Ovary (tissue), 9 donors: Measurements from ENCODE around the gene LRRC59. TPM values are rescaled to one million over a fixed set of nuclear protein-coding genes. Genes with fewer than 3 reads are reported as not detected.

Source experiments
- DNase-seq, 5 donors: peaks; one replicate each; pipeline ENCODE4 v3.0.0-alpha.2; 2019 to 2020
- H3K27ac ChIP-seq, 2 donors: fragments of 200-600 bp; one replicate each; pipeline versions ENCODE4 v1.5.1 to v1.8.0; 2019 to 2022
- H3K27me3 ChIP-seq: fragments of 200-600 bp; one replicate; pipeline ENCODE4 v1.8.0; 2022
- H3K36me3 ChIP-seq: fragments of 200-600 bp; sonication (generic); one replicate; pipeline ENCODE4 v1.5.1; 2019
- H3K4me1 ChIP-seq: one replicate; pipeline ENCODE4 v1.8.1; 2013; ENCODE audit warnings: mild to moderate bottlenecking, moderate library complexity; ENCODE audit not compliant: insufficient read depth
- H3K4me3 ChIP-seq: fragments of 200-600 bp; sonication (generic); one replicate; pipeline ENCODE4 v1.5.1; 2017
- H3K9me3 ChIP-seq, 2 donors: fragments of 200-600 bp in 1 of 2; sonication (generic) in 1 of 2; one replicate each; pipeline versions ENCODE4 v1.5.1 to v1.8.1; 2013 to 2019; ENCODE audit warnings: mild to moderate bottlenecking in 1 of 2, moderate library complexity in 1 of 2
- CTCF ChIP-seq, 3 donors: fragments of 450-650 bp in 2 of 3; fragments of 200-600 bp in 1 of 3; IDR thresholded peaks; one replicate each; pipeline versions ENCODE4 v1.5.1 to v1.8.0; 2016 to 2022; ENCODE audit warnings: antibody characterized with exemption in 3 of 3, mild to moderate bottlenecking in 1 of 3
- EP300 ChIP-seq: sonication (generic); formaldehyde crosslinking; IDR thresholded peaks from one replicate; pipeline ENCODE4 v1.6.1; 2017; ENCODE audit warnings: antibody characterized with exemption
- POLR2A ChIP-seq: fragments of 450-650 bp; IDR thresholded peaks from one replicate; pipeline ENCODE4 v1.6.1; 2017; ENCODE audit warnings: antibody characterized with exemption, mild to moderate bottlenecking, moderate library complexity
- WGBS, 3 donors: extraction: QIAGEN DNeasy Blood & Tissue Kit in 1 of 3; methylation state at CpG; one replicate each; pipeline versions ENCODE4 v1.1.5 to v1.1.7; 2013 to 2017; 5-methylcytosine and 5-hydroxymethylcytosine counted together
- intact Hi-C, 4 donors: fragments of 100-400 bp; cut with DNase I; formaldehyde crosslinking; loops; one replicate each; pipeline versions ENCODE4 v1.11.0 to v1.15.1; 2022 to 2023
- polyA plus RNA-seq, 2 donors: library from polyadenylated mRNA; stranded (reverse); fragments of 200-250 nt in 1 of 2; fragments of 350-450 nt in 1 of 2; fragmentation: Illumina TruSeq in 1 of 2; extraction: RNeasy Lipid Tissue Mini Kit (QIAGEN cat#74804) in 1 of 2; gene quantifications; one replicate each; pipeline ENCODE4 v1.2.3, GENCODE V29; 2013 to 2014
- total RNA-seq, 7 donors: library from RNA; depleted of rRNA in 2 of 7; stranded (reverse); fragments of >200 nt in 2 of 7; fragmentation: NEBNext Ultra II Directional in 3 of 7; extraction: Animal tissue kit (Norgen Biotek cat#: 25700) in 3 of 7; gene quantifications; one replicate each; pipeline versions ENCODE4 v1.1.0 to v1.2.4, GENCODE V29; 2016 to 2023
- donor health status: DM: no; HTN: no; CAD: no; lungs with moderate emphysema.
- donor health status: DM: no; HTN: no; CAD: no.
- donor health status: Bipolar disorder and iron deficiency.
- donor health status: DM: yes; HTN: yes; CAD: no.
- donor health status: DM: no; HTN: no; CAD: no.
- donor health status: DM: yes; HTN: yes; CAD: no.

LRRC59 gene
- total and polyA plus RNA-seq, 9 donors = 18.4 to 71.4 (median 41.0) TPM

GRCh38 chr17:50381260-50381815 lies 16.0 kb downstream of the LRRC59 start:
- H3K9me3 ChIP-seq = no peaks in the 10 kb centered on the region
- H3K4me1 ChIP-seq = no peaks in the 10 kb centered on the region
- no peak overlapping the region for H3K4me3 ChIP-seq
- no peaks in the 10 kb centered on the region for H3K27me3 ChIP-seq
- TF ChIP-seq EP300 = no peak
- no peak for TF ChIP-seq POLR2A
- no peak for TF ChIP-seq CTCF (IDR thresholded peaks at IDR 0.05)
- no peak overlapping the region for H3K27ac ChIP-seq
- DNase-seq = no peak
- 82 to 87% (median 83%) methylated on average over 7 of the region's 7 CpGs for WGBS, 3 donors
- H3K36me3 ChIP-seq = no peaks in the 10 kb centered on the region
- intact Hi-C loops = no loop called here

GRCh38 chr17:50380369-50381259 lies 16.7 kb downstream of the LRRC59 start:
- Histone ChIP-seq H3K27me3 (no peaks in the 10 kb centered on the region), H3K27ac (no peak overlapping the region), H3K9me3 (no peaks in the 10 kb centered on the region), H3K36me3 (no peaks in the 10 kb centered on the region), H3K4me1 (no peaks in the 10 kb centered on the region), H3K4me3 (no peak overlapping the region)
- 80 to 88% (median 86%) methylated on average over 13 of the region's 13 CpGs for whole genome bisulfite sequencing, 3 donors
- intact Hi-C loops = no loop called here
- no peak for TF ChIP-seq POLR2A
- no peak for DNase-seq

GRCh38 chr17:50379351-50380132 lies 17.8 kb downstream of the LRRC59 start:
- Histone ChIP-seq H3K27me3 (no peaks in the 10 kb centered on the region), H3K9me3 (no peaks in the 10 kb centered on the region), H3K27ac (no peak overlapping the region), H3K4me1 (no peaks in the 10 kb centered on the region), H3K4me3 (no peak overlapping the region), H3K36me3 (no peaks in the 10 kb centered on the region)
- WGBS, 3 donors = 88 to 92% (median 91%) methylated on average over 6 of the region's 6 CpGs
- intact Hi-C loops = no loop called here
- no peak for DNase-seq
- TF ChIP-seq POLR2A = no peak
- no peak for TF ChIP-seq EP300
- no peak for TF ChIP-seq CTCF (IDR thresholded peaks at IDR 0.05)

GRCh38 chr17:50375858-50376538 lies 21.3 kb downstream of the LRRC59 start:
- TF ChIP-seq CTCF (IDR thresholded peaks at IDR 0.05) (no peak), EP300 (no peak), POLR2A (no peak)
- no peaks in the 10 kb centered on the region for H3K27me3 ChIP-seq
- no peak overlapping the region for H3K4me3 ChIP-seq
- peaks cover 7% of the 10 kb centered on the region for H3K4me1 ChIP-seq
- WGBS, 3 donors = 82 to 84% (median 83%) methylated on average over 5 of the region's 5 CpGs
- DNase-seq = no peak
- H3K9me3 ChIP-seq = no peaks in the 10 kb centered on the region
- H3K27ac ChIP-seq = no peak overlapping the region
- H3K36me3 ChIP-seq = no peaks in the 10 kb centered on the region
- intact Hi-C loops = no loop called here
